Measurements from ENCODE around the gene KCNMB1.
"Not testable (repeated sequence)": the region's sequence is repeated elsewhere in the genome, so short reads cannot be mapped to it uniquely, and the experiment has no call there.

The KCNMB1 gene

DNA sequence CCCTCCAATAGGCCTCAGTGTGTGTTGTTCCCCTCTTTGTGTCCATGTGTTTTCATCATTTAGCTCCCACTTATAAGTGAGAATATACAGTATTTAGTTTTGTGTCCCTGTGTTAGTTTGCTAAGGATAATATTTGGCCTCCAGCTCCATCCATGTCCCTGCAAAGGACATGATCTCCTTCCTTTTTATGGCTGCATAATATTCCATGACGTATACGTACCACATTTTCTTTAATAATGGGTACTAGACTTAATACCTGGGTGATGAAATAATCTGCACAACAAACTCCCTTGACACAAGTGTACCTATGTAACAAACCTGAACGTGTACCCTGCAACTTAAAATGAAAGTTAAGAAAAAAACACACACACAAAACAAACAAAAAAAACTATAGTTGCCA, 12.6 kb downstream of the KCNMB1 start:
- not testable (repeated sequence) for DNase-seq (ENCODE audit: low spot score)

DNA sequence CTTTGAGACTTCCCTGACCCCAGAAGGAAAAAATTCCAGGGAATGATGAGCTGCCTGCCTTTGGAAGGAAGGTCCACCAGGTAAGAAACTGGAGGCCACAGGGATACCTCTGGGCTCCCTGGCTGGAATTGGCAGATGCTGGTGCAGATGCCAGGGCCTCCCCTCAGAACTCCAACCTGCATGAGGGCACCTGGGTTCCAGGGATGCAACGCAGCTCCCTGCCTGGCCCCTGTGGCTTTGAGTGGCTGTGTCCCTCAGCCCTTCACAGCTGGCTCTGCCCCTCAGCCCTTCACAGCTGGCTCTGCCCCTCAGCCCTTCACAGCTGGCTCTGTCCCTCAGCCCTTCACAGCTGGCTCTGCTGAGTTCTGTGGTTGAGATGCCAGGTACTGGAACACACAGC, 13.9 kb downstream of the KCNMB1 start:
- DNase-seq (ENCODE audit: low spot score): no peak

DNA sequence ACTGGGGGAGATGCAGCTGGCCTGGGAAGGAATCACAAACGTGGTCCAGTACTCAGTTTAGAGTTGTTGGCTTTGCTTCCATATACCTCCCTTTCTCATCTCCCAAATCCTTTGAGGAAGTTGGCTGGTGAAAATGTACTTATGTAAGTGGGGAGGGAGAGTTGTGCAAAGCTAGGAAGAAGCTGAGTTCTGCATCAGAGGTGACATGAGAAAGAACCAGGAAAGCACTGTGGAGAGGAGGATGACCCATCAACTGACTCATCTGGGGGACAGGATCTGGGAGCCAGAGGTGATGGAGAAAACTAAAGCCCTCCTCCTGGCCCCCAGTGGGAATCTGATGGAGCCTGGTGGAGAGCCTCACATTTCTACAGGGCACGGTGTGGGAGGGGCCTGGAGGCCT, 16.2 kb downstream of the KCNMB1 start:
- no peak for DNase-seq (ENCODE audit: low spot score)

DNA sequence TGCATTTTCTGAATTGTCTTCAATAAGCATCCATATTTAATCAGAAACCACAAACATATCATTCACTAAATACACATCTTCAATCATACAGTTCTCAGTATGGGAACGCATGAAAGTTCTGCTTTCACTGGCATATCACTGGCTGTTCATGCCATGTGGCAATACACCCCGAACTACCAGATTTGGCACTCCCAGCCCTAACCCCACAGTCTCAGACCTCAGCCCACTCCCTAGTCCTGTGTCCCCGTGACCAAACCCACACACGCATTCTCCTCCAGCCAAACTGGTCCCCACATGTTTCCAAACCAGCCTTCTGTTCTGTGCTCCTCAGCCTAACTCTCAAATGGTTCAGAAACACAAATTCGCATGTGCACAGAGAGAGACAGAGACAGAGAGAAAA, 20.6 kb downstream of the KCNMB1 start:
- no peak for DNase-seq (ENCODE audit: low spot score)

DNA sequence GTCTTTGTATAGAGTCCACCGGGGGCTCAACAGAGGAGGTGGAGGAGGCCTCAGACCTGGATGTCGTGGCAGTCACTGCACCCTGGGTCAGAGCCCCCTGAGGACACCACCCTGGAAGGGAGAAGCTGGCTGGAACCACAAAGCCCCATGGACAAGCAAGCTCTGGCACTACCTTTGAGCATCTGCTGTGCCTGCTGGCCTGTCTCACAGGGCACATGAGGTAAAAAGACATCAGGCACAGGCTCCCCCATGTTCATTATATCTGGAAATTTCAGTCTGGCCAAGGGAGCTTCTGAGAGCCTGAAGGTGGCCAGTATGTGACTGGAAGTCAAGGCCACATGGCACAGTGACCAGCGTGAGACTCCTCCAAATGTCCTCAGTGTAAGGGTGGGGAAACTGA, 22.9 kb downstream of the KCNMB1 start:
- DNase-seq (ENCODE audit: low spot score): no peak

DNA sequence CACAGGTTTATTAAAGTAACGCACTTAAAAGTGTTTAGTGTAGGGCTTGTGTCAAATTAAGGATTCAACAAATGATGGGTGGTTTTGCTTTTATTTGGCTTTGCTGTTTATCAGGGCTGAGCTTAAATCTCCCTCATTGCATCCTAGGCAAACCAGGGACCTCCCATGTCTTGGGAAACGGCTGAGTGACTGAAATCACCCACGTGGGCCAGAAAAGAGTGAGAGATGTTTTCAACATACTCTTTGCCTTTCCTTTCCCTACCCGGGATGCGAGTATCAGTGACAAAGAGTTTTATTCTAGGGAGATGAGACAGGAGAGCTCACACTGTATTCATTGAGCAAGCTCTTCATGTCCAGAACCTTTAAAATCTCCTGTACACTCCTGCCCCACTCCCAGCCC, 23.3 kb downstream of the KCNMB1 start:
- no peak for DNase-seq (ENCODE audit: low spot score)

DNA sequence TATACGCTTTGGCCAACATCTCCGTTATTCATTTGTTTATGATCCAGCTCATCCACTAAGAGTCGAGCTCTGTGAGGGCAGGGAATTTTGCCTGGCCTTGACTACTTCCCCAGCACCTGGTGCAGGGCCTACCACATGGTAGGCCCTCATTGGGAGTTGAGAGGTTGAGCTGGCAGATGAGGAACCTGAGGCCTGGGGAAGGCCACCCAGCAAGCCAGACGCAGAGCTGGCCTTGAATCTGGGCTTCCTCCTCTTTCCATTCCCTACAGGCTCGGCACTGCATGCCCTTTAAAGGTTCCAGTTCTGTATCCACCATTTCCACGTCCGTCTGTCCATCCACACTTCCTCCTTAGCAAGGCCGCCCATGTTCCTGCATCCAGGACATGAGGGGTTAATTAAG, 24.2 kb downstream of the KCNMB1 start:
- no peak for DNase-seq (ENCODE audit: low spot score)

DNA sequence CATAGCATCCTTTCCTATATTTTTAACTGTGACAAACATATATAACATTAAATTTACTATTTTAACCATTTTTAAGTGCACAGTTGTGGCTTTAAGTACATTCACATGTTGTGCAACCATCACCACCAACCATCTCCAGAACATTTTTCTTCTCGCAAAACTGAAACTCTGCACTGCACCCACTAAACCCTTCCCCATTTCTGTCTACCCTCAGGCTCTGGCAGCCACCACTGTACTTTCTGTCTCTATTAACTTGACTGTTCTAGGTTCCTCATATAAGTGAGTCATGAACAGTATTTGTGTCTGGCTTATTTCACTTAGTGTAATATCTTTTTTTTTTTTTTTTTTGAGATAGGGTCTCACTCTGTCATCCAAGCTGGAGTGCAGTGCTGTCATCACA, 25.5 kb downstream of the KCNMB1 start:
- DNase-seq (ENCODE audit: low spot score): no peak

DNA sequence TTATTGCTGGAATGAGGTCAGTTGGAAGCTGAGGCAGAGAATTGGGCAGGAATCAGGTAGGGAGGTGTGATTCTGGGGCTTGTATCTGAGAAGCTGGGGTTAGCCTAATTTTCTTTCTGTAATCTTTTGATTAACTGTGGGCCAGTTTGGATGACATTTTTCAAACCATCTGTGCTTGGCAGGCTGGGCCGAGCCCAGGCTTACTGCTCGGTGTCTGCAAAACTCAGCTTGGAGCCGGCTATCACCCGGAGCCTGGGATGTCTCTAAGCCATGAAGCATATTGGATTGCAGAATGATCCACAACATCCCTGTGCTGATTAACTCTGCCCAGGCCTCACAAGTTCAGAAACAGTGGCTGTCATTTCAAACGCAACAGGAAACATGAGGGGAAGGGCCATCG, 26.5 kb downstream of the KCNMB1 start:
- no peak for DNase-seq (ENCODE audit: low spot score)

DNA sequence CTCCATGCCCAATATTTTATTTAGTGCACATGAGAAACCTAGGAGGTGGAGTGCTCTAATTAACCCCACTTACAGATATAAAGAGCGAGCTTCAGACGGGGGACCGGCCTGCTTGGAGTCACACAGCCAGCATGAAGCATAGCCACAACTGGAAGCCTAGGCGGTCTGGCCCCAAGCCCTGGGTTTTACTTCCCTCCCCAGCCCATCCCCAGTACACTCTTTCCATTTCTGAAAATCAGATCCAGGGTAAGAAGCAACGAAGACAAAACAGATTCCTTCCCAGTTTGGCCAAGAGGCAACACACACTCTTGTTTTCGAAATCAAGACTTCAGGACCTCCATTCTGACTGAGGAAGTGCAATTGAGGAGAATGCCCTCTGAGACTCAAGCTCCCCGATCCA, 27.1 kb downstream of the KCNMB1 start:
- no peak for DNase-seq (ENCODE audit: low spot score)

DNA sequence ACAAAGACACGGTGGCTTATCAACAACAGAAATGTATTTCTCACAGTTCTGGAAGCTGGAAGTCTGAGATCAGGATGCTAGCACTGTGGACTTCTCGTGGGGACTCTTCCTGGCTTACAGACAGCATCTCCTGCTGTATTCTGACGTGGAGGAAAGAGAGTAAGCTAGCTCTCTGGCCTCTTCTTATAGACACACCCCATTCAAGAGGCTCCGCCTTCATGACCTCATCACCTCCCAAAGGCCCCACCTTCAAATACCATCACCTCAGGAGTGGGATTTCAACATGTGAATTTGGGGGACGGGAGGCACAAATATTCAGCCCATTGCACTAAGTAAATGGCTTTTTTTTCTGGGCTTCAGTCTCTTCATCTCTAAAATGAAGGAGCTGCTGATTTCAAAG, 27.6 kb downstream of the KCNMB1 start:
- no peak for DNase-seq (ENCODE audit: low spot score)

DNA sequence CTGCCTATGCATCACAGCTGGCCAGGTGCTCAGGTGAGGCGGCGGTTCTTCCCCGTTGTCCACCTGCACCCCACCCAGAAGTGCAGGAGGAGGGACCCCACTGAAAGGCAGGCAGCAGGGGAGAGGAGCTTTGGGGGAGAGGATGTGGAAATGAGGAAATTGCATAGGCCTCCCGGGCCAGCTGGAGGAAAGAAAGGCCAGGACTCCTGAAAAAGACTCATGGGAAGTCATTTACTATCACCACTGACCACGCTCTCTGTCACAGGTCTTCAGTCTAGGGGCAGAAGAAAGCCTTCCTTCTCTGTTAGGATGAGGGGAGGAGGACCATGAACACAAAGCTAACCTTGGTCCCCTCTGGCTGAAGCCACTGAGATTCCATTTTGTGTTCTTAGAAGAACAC, 28.1 kb downstream of the KCNMB1 start:
- DNase-seq (ENCODE audit: low spot score): no peak

DNA sequence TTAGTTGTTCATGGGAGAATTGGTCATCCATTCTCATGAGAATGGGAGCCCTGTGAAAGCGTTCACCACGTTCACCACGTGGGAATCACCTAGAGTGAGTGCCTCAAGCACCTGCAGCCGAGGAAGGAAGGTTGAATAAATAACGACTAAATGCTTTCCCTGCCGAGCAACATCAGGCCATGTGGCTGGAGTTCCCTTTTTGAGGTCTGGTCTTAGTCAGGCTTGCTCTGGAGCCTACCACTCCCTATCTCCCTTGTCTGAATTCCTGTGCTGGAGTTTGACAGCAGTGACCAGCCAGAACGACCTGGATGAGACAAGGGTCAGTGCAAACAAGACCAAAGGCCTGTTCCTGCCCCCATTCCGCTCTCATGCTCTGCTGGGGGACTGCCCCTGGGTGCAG, 28.5 kb downstream of the KCNMB1 start:
- DNase-seq (ENCODE audit: low spot score): no peak

DNA sequence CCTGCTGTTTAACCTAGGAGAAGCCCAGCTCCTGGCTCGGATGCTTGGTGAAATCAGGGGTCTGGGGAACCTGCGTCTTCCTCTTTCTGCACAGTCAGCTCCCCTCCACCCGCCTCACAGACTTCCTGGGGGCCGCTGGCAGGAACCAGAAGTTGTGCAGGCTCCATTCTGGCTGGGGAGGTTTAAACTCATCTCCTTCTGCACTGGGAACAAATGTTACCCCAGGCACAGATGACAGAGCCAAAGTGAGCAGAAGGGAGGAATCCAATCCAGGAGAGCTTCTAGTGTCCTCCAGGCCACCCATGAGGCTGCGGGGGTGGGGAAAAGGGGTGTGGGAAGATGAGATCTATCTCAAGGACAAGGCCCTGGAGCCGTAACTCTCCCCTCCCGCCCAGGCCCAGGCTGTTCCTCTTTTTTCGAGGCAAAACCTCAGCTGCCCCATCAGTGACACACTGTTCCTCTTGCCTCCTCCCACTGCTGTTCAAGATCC, 31.2 kb downstream of the KCNMB1 start:
- DNase-seq (ENCODE audit: low spot score): no peak

DNA sequence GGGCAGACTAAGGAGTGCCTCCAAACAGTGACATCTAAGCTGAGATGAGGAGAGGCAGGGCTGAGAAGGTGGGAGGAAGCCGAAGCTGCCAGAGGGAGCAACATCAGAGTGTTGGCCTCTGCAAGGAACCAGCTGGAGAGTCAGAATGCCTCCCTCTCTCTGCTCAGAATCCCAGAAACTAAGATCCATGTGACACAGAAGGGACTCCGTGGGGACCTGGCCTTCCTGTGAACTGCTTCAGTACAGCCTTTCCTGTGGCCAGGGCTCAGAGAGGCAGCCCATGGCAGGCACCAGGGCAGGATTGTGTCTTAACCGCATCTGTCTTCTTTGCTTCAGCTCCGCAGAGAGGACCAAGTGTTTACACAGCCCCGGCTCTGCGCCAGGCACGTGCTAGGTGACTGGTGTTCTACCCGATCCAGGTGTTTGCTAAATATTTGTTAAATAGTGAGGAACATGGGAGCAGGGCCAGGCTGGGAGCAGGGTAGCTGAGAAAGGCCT, 33.5 kb downstream of the KCNMB1 start:
- no peak for DNase-seq (ENCODE audit: low spot score)

DNA sequence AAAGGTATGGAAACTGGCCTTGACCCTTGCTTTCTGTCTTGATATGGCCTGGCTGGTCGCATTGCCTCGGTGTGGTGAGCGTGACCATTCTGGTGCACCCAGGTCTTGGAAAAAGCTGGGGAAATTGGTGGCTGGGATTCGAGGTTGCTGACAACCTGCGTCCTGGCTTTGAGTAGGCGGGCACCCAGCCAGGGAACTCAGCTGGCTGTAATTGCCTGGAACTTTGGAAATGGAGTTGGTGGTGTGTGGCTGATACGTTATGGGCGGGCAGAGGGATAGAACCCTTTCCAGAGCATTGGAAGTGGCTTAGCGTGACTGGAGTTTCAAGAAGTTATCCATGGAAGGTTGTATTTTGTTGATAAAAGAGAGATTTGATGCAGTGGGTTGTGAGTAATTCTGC, 35.2 kb downstream of the KCNMB1 start:
- DNase-seq (ENCODE audit: low spot score): no peak

DNA sequence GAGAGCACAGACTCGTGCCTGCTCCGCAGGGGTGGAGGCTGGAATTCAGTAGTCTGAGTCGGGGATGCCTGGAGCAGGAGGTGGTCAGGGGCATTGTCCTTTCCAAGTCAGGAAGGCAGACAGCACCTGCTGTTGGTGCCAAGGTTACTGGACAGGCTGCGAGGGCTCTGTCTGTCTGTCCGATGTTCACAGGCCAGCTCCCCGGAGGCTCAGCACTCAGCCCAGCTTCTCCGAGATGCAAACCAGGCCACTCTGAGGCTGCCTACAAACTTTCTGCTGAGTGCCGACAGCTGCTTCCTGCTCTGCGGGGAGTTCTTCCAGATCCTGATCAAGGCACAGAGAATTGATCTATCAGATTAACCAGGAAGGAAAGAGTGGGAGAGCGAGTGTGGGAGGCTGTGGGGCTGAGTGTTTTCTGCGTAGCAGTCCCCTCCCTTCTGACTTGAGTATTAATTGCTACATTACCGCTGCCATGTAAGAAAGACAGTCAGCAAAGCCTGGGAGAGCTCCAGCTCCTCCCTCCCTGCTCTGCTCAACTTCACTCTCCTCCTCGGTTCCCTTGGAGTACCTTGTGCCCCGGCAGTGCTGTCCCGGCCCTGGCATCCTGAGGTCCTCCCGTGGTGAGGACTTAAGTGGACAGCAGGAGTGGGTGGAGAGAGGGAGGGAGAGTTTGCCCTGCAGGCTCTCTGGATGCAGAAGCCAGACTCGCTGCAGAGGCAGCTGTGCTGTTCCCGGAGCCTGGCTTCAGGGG, 36.0 kb downstream of the KCNMB1 start:
- no peak for DNase-seq (ENCODE audit: low spot score)

DNA sequence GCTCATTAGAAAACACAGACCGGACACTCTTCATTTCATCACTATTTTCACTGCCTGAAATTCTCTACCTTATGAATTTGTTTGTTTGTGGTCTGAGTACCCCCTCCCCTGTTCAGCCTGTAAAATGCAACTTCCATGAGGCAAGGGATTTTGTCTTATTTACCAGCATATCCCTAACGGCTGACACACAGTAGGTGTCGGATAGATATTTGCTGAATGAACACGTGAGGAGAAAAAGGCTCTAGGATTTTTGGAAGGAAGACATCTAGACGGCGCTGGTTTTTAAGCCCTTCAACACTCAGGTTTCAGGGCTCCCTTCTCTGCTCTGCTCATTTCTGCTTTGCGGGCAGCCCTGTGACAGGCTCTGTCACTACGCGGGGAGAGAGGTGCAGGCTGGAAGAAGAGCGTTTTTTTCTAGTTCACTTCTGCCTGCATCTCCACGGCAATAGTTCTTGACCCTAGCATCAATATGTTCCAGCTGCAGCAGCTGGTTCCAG, 41.0 kb downstream of the KCNMB1 start:
- DNase-seq (ENCODE audit: low spot score): no peak

DNA sequence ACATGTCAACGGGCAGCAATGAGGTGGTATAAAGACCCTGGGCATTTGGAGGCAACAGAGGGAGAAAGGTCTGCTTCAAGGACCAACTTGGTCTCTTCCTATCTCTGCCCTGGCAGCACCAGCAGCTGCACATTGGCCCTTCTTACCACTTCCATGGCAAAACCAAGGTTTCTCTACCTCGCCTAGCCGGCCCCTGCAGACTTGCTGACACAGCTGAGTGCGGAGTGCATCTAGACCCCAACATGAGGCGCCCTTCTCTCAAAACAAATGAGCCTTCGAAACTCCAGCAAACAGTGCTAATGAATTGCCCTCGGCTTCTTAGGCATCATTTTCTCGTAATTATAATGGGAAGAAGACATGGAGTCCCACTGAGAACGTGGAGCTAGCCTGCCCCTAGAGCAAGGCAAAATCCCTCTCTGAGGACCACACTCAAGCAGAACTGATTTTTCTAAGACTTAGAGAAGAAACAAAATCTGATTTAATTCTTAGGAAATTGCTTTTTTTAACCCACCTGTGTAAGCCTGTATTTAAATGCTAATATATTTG, 42.1 kb downstream of the KCNMB1 start:
- peak; percentile 15 for DNase-seq (ENCODE audit: low spot score)

DNA sequence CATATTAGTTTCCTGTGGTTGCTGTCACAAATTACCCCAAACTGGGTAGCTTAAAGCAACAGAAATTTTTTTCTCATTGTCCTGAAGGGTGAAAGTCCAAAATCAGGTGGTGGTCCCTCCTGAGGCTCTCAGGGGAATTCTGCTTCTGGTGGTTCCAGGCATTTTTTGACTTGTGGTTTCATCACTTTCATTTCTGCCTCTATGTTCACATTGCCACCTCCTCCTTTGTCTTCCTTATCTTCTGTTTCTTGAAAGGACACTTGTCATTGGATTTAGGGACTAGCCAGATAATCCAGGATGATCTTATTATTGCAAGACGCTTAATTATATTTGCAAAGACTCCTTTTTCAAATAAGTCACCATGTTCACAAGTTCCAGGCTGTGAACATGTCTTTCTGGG, 43.2 kb downstream of the KCNMB1 start:
- DNase-seq (ENCODE audit: low spot score): no peak

DNA sequence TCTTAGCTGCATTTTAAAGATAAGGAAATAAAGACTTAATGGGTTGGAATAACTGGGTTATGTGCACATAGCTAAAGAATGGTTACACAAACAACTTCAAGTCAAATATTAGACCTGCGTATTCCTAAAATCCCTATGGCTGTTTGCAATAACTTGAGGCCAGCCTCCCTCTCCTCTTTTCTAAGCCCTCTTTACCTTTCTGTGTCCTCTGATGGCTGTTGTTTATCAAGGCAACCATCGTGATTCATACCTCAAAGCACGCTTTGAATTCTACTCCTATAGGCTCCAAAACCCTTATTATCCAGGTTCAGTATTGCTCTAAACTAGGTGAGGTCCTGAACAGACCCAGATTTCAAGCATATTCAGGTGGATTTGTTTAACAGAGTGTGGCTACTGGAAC, 46.0 kb downstream of the KCNMB1 start:
- no peak for DNase-seq (ENCODE audit: low spot score)

DNA sequence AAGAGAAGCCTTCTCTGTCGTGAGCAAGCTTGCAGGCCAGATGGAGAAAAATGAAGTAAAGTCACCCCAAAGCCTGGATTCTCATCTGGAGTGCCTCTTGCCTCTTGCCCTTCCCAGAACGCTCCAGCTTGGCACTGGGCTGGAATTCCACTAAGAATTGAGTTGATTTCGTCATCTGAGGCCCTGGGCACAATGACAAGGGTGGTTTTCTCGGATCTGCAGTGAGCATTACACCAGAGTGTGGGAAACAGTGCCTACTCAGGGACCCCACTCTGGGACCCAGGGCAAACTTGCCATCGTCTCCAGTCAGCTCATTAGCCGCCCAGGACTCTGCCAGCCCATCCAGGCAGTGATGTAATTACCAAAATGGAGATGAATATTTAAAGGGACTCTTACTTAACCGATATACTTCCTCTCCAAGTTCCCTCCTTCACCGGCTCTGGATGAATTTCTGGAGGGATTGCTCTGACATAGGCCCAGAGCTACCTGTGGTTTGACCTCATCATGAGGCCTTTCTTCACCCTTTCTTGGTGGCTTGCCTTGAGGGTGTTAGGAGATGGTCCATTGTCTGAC, 46.9 kb downstream of the KCNMB1 start:
- peak; percentile 34 for DNase-seq (ENCODE audit: low spot score)

DNA sequence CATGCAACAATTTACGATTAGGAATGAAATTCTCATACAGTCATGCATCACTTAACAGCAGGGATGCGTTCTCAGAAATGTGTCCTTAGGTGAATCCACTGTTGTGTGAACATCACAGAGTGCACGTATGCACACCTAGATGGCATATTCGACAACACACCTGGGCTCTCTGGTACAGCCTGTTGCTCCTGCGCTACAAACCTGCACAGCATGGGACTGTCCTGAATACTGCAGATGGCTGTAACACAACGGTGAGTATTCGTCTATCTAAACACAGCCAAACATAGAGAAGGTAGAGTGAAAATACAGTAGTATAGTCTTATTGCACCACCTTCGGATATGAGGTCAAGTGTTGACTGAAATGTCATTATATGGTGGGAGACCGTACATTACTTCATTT, 47.6 kb downstream of the KCNMB1 start:
- peak; percentile 30 for DNase-seq (ENCODE audit: low spot score)

Measured in left forelimb (tissue), 1 donor.